ENCODE results near the gene LPIN1. TPM values are rescaled to one million over a fixed set of nuclear protein-coding genes. Genes with fewer than 3 reads are reported as not detected.
"Not testable (repeated sequence)": the region's sequence is repeated elsewhere in the genome, so short reads cannot be mapped to it uniquely, and the experiment has no call there.

The LPIN1 gene
- total RNA-seq, 4 donors from 2014 or later, result 28.7 to 47.0 (median 39.6) TPM

DNA sequence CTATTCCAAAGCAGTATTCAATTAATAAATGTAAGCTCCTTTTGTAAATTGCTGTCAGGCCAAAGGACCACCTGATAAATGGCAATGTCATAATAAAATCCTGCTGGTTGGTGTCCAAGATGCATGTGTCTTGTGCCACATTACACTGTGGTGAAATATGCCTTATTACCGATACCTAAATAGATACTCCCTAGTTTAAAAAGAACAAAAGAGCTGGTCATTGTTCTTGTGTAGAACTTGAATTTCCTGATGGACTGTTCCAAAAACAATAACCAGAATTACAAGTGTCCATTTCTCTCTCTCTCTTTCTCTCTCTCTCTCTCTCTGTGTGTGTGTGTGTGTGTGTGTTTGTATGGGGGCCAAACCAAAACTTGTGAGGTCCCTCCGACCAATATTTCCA lies 13.8 kb upstream of the LPIN1 start:
- no peaks in the 10 kb centered on the region for H3K27me3 ChIP-seq
- no peaks in the 10 kb centered on the region for H3K36me3 ChIP-seq
- intact Hi-C loops (cut with DNase I), result no loop called here
- H3K9me3 ChIP-seq, result no peaks in the 10 kb centered on the region
- H3K4me1 ChIP-seq, result no peaks in the 10 kb centered on the region
- WGBS, 2 donors, result 79 to 88% methylated on average over 2 of the region's 2 CpGs
- TF ChIP-seq, protein P1, sequence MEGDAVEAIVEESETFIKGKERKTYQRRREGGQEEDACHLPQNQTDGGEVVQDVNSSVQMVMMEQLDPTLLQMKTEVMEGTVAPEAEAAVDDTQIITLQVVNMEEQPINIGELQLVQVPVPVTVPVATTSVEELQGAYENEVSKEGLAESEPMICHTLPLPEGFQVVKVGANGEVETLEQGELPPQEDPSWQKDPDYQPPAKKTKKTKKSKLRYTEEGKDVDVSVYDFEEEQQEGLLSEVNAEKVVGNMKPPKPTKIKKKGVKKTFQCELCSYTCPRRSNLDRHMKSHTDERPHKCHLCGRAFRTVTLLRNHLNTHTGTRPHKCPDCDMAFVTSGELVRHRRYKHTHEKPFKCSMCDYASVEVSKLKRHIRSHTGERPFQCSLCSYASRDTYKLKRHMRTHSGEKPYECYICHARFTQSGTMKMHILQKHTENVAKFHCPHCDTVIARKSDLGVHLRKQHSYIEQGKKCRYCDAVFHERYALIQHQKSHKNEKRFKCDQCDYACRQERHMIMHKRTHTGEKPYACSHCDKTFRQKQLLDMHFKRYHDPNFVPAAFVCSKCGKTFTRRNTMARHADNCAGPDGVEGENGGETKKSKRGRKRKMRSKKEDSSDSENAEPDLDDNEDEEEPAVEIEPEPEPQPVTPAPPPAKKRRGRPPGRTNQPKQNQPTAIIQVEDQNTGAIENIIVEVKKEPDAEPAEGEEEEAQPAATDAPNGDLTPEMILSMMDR (IDR thresholded peaks at IDR 0.05), result no peak
- no peak overlapping the region for H3K27ac ChIP-seq
- no peak for DNase-seq
- no peak overlapping the region for H3K4me3 ChIP-seq (replicated peaks in 1 of 3)

DNA sequence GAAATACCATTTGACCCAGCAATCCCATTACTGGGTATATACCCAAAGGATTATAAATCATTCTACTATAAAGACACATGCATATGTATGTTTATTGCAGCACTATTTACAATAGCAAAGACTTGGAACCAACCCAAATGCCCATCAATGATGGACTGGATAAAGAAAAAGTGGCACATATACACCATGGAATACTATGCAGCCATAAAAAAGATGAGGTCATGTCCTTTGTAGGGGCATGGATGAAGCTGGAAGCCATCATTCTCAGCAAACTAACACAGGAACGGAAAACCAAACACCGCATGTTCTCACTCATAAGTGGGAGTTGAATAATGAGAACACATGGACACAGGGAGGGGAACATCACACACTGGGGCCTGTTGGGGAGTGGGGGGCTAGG lies 8.6 kb upstream of the LPIN1 start:
- H3K27me3 ChIP-seq; H3K4me3 ChIP-seq (replicated peaks in 1 of 3); H3K9me3 ChIP-seq; H3K27ac ChIP-seq; intact Hi-C loops (cut with DNase I); DNase-seq; H3K36me3 ChIP-seq: not testable (repeated sequence)
- WGBS, 2 donors, result 89 to 100% methylated on average over 2 of the region's 2 CpGs
- peaks cover 5 to 12% of the 10 kb centered on the region in 2 donors for H3K4me1 ChIP-seq

DNA sequence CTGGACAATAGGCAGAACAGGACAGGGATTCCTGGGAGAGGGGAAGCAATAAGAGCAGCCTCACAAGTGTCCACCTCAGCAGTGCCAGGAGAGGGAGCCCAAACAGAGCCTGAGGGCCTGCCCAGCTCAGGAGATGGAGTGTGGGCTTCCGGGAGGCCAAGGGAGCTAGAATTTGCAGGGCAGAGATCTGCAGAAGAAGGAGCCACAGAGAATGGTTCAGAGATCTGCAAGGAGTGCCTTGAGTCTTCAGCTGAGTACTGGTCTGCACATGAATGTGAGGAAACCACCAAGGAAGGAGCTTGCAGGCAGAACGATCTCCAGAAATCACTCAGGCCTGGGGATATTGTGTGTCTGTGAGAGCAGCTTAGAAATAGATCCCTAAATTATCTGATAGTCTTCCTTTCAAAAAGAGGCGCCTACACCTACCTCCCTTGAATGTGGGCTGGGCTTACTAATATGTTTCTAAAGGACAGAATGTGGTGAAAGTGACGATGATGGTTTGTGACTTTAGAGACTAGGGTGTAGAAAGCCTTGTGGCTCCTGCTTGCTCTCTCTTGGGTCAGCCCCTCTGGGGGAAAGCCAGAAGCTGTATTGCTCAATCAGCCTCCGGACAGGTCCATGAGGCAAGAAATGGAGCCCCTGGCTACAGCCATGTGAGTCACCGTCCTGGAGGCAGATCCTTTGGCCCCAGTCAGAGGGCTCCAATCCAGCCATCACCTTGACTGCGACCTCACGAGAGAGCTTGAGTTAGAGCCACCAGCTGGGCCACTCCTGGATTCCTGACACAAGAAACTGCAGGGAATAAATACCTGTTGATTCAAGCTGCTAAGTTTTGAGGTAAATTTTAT lies 7.6 kb upstream of the LPIN1 start:
- Histone ChIP-seq H3K36me3 (no peaks in the 10 kb centered on the region), H3K27me3 (no peaks in the 10 kb centered on the region), H3K27ac (peak overlapping the region; percentile 2 to 27 (median 24)), H3K4me3 (replicated peaks in 1 of 3) (no peak overlapping the region), H3K4me1 (peaks cover 8 to 21% of the 10 kb centered on the region in 2 donors), H3K9me3 (no peaks in the 10 kb centered on the region)
- TF ChIP-seq, protein P1 (IDR thresholded peaks at IDR 0.05), result peak in 4 of 6 experiments; percentile 51 to 57 (median 55)
- no peak for TF ChIP-seq POLR2A (IDR thresholded peaks at IDR 0.05)
- intact Hi-C loops (cut with DNase I), result no loop called here
- 40 to 43% methylated on average over 8 of the region's 8 CpGs for WGBS, 2 donors
- DNase-seq, result peak; percentile 77 to 81

DNA sequence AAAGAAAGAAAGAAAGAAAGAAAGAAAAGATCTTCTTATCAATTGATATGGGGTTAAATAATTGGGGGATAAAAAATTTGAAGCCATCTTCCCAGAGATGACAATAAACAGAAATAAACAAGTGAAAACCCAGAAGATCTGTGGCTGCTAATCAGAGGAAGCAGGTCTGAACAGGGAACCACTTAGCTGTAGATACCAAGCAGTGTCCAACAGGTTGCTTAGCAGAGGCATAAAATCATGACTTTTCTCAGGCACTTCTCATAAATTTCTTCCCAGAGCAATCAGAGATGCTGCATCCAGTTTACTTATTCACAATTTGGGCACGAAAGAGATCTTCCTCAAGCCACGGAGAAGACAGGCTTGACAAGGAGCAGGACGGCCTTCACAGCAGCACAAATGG lies 5.7 kb upstream of the LPIN1 start:
- Histone ChIP-seq H3K27ac (no peak overlapping the region), H3K27me3 (no peaks in the 10 kb centered on the region), H3K4me3 (replicated peaks in 1 of 3) (no peak overlapping the region), H3K4me1 (peaks cover 19 to 35% of the 10 kb centered on the region in 2 donors), H3K36me3 (no peaks in the 10 kb centered on the region), H3K9me3 (no peaks in the 10 kb centered on the region)
- intact Hi-C loops (cut with DNase I), result loop anchor here (5.0 kb wide), 1 partner anchor 42 kb away; no protein-coding TSS in a partner anchor
- WGBS, 2 donors, result 88 to 93% methylated on average over 3 of the region's 3 CpGs
- DNase-seq, result no peak
- TF ChIP-seq, protein P1 (IDR thresholded peaks at IDR 0.05), result no peak
- TF ChIP-seq POLR2A (IDR thresholded peaks at IDR 0.05), result no peak

DNA sequence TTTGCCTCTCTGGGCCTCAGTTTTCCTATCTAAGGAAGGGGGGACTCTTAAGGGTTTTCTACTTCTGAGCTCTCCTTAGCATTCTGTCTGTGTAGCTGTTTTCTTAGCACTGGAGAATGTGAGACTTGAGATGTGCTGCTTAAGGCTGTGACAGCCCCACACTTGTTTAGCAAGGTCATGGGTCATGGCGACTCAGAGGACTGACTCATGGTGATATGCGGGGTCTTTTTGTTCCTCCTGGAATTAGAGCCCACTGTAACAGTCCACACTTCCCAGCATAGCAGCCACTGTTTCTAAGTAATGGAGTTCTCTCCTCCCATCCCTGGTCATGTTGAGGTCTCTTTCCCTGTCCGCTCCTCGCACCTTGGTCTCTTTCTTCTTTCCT lies 4.1 kb upstream of the LPIN1 start:
- TF ChIP-seq, protein P1 (IDR thresholded peaks at IDR 0.05), result no peak
- TF ChIP-seq POLR2A (IDR thresholded peaks at IDR 0.05), result no peak
- Histone ChIP-seq H3K4me3 (replicated peaks in 1 of 3) (no peak overlapping the region), H3K36me3 (no peaks in the 10 kb centered on the region), H3K27me3 (no peaks in the 10 kb centered on the region), H3K4me1 (peaks cover 25 to 41% of the 10 kb centered on the region in 2 donors), H3K9me3 (no peaks in the 10 kb centered on the region), H3K27ac (no peak overlapping the region)
- DNase-seq, result no peak
- 94 to 99% methylated on average over 4 of the region's 4 CpGs for WGBS, 2 donors
- intact Hi-C loops (cut with DNase I), result loop anchor here (5.0 kb wide), 1 partner anchor 40 kb away; no protein-coding TSS in a partner anchor
